ENCODE data around the gene GLIS1.

GRCh38 chr1:53559391-53559815 is 179.6 kb downstream of the GLIS1 start:
- TF ChIP-seq, protein P1, sequence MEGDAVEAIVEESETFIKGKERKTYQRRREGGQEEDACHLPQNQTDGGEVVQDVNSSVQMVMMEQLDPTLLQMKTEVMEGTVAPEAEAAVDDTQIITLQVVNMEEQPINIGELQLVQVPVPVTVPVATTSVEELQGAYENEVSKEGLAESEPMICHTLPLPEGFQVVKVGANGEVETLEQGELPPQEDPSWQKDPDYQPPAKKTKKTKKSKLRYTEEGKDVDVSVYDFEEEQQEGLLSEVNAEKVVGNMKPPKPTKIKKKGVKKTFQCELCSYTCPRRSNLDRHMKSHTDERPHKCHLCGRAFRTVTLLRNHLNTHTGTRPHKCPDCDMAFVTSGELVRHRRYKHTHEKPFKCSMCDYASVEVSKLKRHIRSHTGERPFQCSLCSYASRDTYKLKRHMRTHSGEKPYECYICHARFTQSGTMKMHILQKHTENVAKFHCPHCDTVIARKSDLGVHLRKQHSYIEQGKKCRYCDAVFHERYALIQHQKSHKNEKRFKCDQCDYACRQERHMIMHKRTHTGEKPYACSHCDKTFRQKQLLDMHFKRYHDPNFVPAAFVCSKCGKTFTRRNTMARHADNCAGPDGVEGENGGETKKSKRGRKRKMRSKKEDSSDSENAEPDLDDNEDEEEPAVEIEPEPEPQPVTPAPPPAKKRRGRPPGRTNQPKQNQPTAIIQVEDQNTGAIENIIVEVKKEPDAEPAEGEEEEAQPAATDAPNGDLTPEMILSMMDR (conservative IDR thresholded peaks at IDR 0.05; ENCODE audit: low read depth, low read length) = no peak
- no peak for TF ChIP-seq EZH2 (IDR thresholded peaks at IDR 0.05; ENCODE audit: low read length, unreplicated experiment)
- no peak for TF ChIP-seq EZH2phosphoT487 (IDR thresholded peaks at IDR 0.05; ENCODE audit: borderline replicate concordance, low read length)
